ENCODE results near the gene TRAK1. TPM values are rescaled to one million over a fixed set of nuclear protein-coding genes. Genes with fewer than 3 reads are reported as not detected.

The TRAK1 gene
- polyA plus RNA-seq, 1 donor from 2014 or later, result 24.6 TPM

DNA sequence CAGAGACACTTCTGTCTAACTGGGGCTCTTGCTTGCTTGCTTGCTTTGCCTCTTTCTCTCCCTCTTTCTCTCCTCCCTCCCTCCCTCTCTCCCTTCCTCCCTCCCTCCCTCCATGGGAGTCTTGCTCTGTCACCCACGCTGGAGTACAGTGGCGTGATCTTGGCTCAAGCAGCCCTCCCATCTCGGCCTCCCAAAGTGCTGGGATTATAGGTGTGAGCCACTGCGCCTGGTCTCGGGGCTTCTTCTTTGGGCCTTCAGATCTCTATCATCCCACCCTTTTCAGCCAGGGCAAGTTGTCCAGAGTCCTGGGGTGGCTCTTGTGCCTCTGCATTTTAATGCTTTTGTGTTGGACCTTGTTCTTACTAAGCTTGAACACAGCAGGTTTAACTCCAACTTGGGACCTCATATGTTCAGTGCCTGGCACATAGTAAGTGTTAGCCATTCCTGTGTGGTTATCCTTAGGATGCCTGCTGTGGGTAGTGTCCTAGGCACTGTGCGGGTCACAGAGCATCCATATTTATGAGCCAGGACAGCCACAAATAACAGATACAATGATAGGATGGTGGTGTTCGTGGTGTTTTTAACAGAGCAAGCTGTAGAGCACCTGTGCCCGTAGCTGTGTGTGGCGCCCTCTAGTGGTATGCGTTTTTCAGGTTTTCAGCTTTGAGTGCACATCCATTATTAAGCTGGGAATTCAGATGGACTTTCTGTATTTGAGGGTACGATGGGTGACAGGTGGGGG, 99.7 kb downstream of the TRAK1 start:
- Mint-ChIP-seq H3K27me3 (no peaks in the 10 kb centered on the region), H3K4me3 (peak overlapping the region in 1 of 4 donors; percentile 49), H3K9me3 (no peaks in the 10 kb centered on the region), H3K27ac (peak overlapping the region; percentile 3 to 83 (median 67)), H3K36me3 (peaks cover 3% of the 10 kb centered on the region), H3K4me1 (peaks cover 24 to 29% (median 29%) of the 10 kb centered on the region in 3 donors)

GRCh38 chr3:42191443-42191747, 100.2 kb downstream of the TRAK1 start:
- Mint-ChIP-seq H3K27ac (peak overlapping the region; percentile 3 to 83 (median 67)), H3K9me3 (no peaks in the 10 kb centered on the region), H3K27me3 (no peaks in the 10 kb centered on the region), H3K4me3 (peak overlapping the region in 1 of 4 donors; percentile 49), H3K36me3 (peaks cover 6% of the 10 kb centered on the region), H3K4me1 (peaks cover 27 to 32% (median 29%) of the 10 kb centered on the region in 3 donors)

- peak overlapping the region; percentile 6 to 93 (median 81) for H3K27ac Mint-ChIP-seq
- no peaks in the 10 kb centered on the region for H3K9me3 Mint-ChIP-seq
- peak overlapping the region in 3 of 4 donors; percentile 22 to 73 (median 53) for H3K4me3 Mint-ChIP-seq
- peaks cover 27 to 32% (median 29%) of the 10 kb centered on the region in 3 donors for H3K4me1 Mint-ChIP-seq
- no peaks in the 10 kb centered on the region for H3K27me3 Mint-ChIP-seq
- H3K36me3 Mint-ChIP-seq, result peaks cover 6% of the 10 kb centered on the region
Measured at GRCh38 chr3:42192334-42193200, 101.4 kb downstream of the TRAK1 start.

DNA sequence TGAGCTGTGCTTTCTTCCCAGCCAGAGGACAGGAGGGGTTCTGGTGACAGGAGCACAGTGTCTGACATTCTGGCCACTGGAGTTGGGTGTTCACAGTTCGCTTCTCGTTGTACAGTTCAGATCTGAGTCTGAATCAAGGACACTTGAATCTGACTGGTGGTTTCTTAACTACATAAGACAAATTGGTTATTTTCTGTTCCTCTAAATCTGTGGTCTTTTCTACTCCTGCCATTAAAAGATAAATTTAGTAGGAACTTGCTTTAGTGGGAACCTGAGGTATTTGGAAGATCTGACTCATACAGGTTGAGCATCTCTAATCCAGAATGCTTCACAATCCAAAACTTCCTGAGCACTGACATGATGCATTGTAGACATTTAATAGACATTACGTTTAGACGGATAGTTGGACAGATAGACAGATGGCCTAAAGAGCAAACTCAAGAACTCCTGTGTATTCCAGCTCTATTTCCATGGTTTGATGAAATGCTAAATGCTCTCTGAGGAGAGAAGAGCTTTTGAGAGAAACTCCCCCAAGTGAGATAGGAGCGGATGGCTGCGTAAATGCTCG, 103.9 kb downstream of the TRAK1 start:
- peaks cover 27 to 28% (median 27%) of the 10 kb centered on the region in 3 donors for H3K4me1 Mint-ChIP-seq
- H3K36me3 Mint-ChIP-seq, result peaks cover 6% of the 10 kb centered on the region
- H3K27ac Mint-ChIP-seq, result peak overlapping the region; percentile 55 to 84 (median 61)
- H3K9me3 Mint-ChIP-seq, result no peaks in the 10 kb centered on the region
- H3K27me3 Mint-ChIP-seq, result no peaks in the 10 kb centered on the region
- peak overlapping the region in 2 of 4 donors; percentile 35 to 76 for H3K4me3 Mint-ChIP-seq

GRCh38 chr3:42195879-42196330, 104.7 kb downstream of the TRAK1 start:
- peaks cover 6% of the 10 kb centered on the region for H3K36me3 Mint-ChIP-seq
- H3K4me3 Mint-ChIP-seq, result peak overlapping the region in 3 of 4 donors; percentile 39 to 81 (median 52)
- H3K4me1 Mint-ChIP-seq, result peaks cover 23 to 27% (median 26%) of the 10 kb centered on the region in 3 donors
- peak overlapping the region in 1 of 3 donors; percentile 50 for H3K27ac Mint-ChIP-seq
- no peaks in the 10 kb centered on the region for H3K27me3 Mint-ChIP-seq
- no peaks in the 10 kb centered on the region for H3K9me3 Mint-ChIP-seq

GRCh38 chr3:42198709-42199108, 107.6 kb downstream of the TRAK1 start:
- H3K27me3 Mint-ChIP-seq, result no peaks in the 10 kb centered on the region
- H3K4me3 Mint-ChIP-seq, result no peak overlapping the region
- peak overlapping the region in 1 of 3 donors; percentile 44 for H3K27ac Mint-ChIP-seq
- H3K36me3 Mint-ChIP-seq, result peaks cover 4% of the 10 kb centered on the region
- H3K9me3 Mint-ChIP-seq, result no peaks in the 10 kb centered on the region
- peaks cover 6 to 10% (median 8%) of the 10 kb centered on the region in 3 donors for H3K4me1 Mint-ChIP-seq

- no peaks in the 10 kb centered on the region for H3K9me3 Mint-ChIP-seq
- no peak overlapping the region for H3K27ac Mint-ChIP-seq
- H3K27me3 Mint-ChIP-seq, result no peaks in the 10 kb centered on the region
- no peaks in the 10 kb centered on the region for H3K4me1 Mint-ChIP-seq
- no peaks in the 10 kb centered on the region for H3K36me3 Mint-ChIP-seq
- no peak overlapping the region for H3K4me3 Mint-ChIP-seq
Measured at GRCh38 chr3:42202217-42202865, 111.2 kb downstream of the TRAK1 start.

- no peaks in the 10 kb centered on the region for H3K36me3 Mint-ChIP-seq
- no peaks in the 10 kb centered on the region for H3K9me3 Mint-ChIP-seq
- no peaks in the 10 kb centered on the region for H3K4me1 Mint-ChIP-seq
- no peaks in the 10 kb centered on the region for H3K27me3 Mint-ChIP-seq
- no peak overlapping the region for H3K4me3 Mint-ChIP-seq
- peak overlapping the region in 1 of 3 donors; percentile 18 for H3K27ac Mint-ChIP-seq
Measured at GRCh38 chr3:42204867-42205599, 113.9 kb downstream of the TRAK1 start.

DNA sequence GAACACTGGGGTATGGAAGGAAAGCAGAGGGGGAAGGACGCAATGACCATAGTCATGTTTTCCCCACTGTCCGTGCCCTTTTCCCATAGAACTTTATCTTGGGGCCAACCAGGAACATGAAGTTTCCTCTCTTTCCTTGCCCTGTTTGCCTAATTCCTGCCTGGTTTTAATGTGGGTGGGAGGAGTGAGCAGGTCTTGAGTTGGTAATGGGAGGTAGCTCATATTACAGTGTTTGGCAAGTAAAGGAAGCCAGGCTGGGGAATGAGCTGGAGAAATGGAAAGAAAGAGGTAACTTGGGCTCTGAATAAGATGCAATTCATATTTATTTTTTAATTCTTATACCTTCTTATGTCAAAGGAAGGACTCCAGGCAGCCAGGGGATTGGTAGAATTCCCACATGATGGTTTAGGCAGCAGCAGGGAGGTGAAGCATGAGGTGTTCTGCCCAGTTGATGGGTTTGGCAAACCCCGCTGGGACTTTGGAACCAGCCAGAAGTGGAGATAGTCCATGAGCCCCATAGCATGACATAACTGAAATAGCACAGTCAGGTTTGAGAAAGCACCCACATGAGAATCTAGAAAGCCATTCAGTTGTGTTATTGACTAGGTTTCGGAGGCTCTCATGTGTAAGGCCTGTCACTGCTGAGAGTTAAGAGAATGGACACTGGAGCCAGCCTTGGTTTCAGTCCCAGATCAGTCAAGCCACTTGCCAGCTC, 114.8 kb downstream of the TRAK1 start:
- no peaks in the 10 kb centered on the region for H3K4me1 Mint-ChIP-seq
- no peak overlapping the region for H3K4me3 Mint-ChIP-seq
- H3K27ac Mint-ChIP-seq, result no peak overlapping the region
- H3K36me3 Mint-ChIP-seq, result no peaks in the 10 kb centered on the region
- H3K27me3 Mint-ChIP-seq, result no peaks in the 10 kb centered on the region
- H3K9me3 Mint-ChIP-seq, result no peaks in the 10 kb centered on the region

GRCh38 chr3:42209917-42210316, 118.8 kb downstream of the TRAK1 start:
- Mint-ChIP-seq H3K4me1 (peaks cover 6 to 11% (median 10%) of the 10 kb centered on the region in 3 donors), H3K4me3 (no peak overlapping the region), H3K9me3 (no peaks in the 10 kb centered on the region), H3K36me3 (peaks cover 3% of the 10 kb centered on the region), H3K27ac (no peak overlapping the region), H3K27me3 (no peaks in the 10 kb centered on the region)

GRCh38 chr3:42210726-42211125, 119.6 kb downstream of the TRAK1 start:
- peaks cover 6 to 14% (median 10%) of the 10 kb centered on the region in 3 donors for H3K4me1 Mint-ChIP-seq
- no peaks in the 10 kb centered on the region for H3K27me3 Mint-ChIP-seq
- no peaks in the 10 kb centered on the region for H3K9me3 Mint-ChIP-seq
- H3K36me3 Mint-ChIP-seq, result peaks cover 4% of the 10 kb centered on the region
- no peak overlapping the region for H3K27ac Mint-ChIP-seq
- H3K4me3 Mint-ChIP-seq, result no peak overlapping the region

DNA sequence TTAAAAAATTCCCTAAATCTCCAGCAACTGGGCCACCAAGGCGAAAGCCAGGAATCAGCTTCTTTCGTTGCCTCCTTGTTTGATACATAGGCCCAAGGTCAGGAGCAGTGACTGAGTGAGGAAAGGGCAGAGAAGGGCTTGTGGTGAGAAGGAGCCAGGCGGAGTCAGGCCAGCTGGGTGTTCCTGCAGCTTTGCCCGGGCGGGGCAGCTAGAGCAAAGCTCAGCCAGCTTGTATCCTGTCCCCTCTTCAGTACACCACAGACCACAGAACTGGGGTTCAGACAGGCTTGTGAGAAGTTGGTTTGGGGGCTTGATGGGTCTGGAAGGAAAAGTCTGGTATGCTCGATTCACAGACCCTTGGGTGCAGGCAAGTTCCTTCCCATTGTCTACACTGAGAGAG, 122.3 kb downstream of the TRAK1 start:
- H3K27me3 Mint-ChIP-seq, result no peaks in the 10 kb centered on the region
- H3K4me3 Mint-ChIP-seq, result peak overlapping the region in 1 of 4 donors; percentile 52
- no peaks in the 10 kb centered on the region for H3K9me3 Mint-ChIP-seq
- no peak overlapping the region for H3K27ac Mint-ChIP-seq
- H3K36me3 Mint-ChIP-seq, result peaks cover 8% of the 10 kb centered on the region
- H3K4me1 Mint-ChIP-seq, result peaks cover 13 to 20% (median 15%) of the 10 kb centered on the region in 3 donors

DNA sequence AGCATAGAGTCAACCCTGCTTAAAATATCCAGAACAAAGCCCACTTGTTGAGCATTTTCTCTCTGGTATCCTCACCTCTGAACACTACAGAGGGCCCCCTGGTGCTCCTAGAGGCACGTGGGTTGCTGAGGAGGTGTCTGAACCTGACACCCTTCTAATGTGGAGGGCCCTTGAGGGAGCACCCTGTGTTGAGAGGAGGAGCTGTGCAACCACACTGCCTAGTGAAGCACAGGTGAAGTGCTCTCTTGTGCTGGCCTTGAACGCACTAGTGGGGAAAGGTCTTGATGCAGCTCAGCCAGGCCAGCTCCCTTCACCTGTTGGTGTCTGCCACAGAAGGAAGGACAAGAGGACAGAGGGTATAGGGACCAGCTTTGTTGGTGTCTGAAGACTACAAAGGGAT, 122.9 kb downstream of the TRAK1 start:
- H3K9me3 Mint-ChIP-seq, result no peaks in the 10 kb centered on the region
- peak overlapping the region in 2 of 3 donors; percentile 61 to 74 for H3K27ac Mint-ChIP-seq
- peaks cover 9% of the 10 kb centered on the region for H3K36me3 Mint-ChIP-seq
- peaks cover 13 to 20% (median 15%) of the 10 kb centered on the region in 3 donors for H3K4me1 Mint-ChIP-seq
- no peaks in the 10 kb centered on the region for H3K27me3 Mint-ChIP-seq
- H3K4me3 Mint-ChIP-seq, result peak overlapping the region in 1 of 4 donors; percentile 52

Measured in IgD-negative memory B cell (primary cell).